DOHH2 (cell line): ENCODE data around the gene COL1A2.

Experiments
- CTCF ChIP-seq: fragments of 200-600 bp; sonication (generic); IDR thresholded peaks from one replicate; pipeline ENCODE4 v1.5.1; 2014; ENCODE audit warnings: antibody characterized with exemption, mild to moderate bottlenecking, low read depth, low read length; ENCODE audit not compliant: poor library complexity, severe bottlenecking
- EZH2phosphoT487 ChIP-seq: fragments of 200-600 bp; sonication (generic); IDR thresholded peaks from 2 replicates; pipeline ENCODE4 v1.6.1; 2017; ENCODE audit warnings: borderline replicate concordance, mild to moderate bottlenecking, antibody characterized with exemption, low read length, moderate library complexity, mixed read lengths

GRCh38 chr7:94352887-94353286 is 41.8 kb upstream of the COL1A2 start:
- TF ChIP-seq CTCF, result no peak
- no peak for TF ChIP-seq EZH2phosphoT487
